HS-27A (cell line): ENCODE measurements around the gene PRUNE2.
A peak's percentile ranks its signal among the peaks of the same experiment; 100 is the strongest.
"Not testable (repeated sequence)": the region's sequence is repeated elsewhere in the genome, so short reads cannot be mapped to it uniquely, and the experiment has no call there.

ENCODE experiments used
- DNase-seq: peaks from one replicate; pipeline ENCODE4 v3.0.0-alpha.2; 2012; ENCODE audit warnings: low read depth, missing footprints

Gene PRUNE2

GRCh38 chr9:76603448-76603895 is 302.4 kb downstream of the PRUNE2 start:
- DNase-seq = peak; percentile 14

- DNase-seq = no peak
Measured at GRCh38 chr9:76602199-76602598, 303.7 kb downstream of the PRUNE2 start.

DNA sequence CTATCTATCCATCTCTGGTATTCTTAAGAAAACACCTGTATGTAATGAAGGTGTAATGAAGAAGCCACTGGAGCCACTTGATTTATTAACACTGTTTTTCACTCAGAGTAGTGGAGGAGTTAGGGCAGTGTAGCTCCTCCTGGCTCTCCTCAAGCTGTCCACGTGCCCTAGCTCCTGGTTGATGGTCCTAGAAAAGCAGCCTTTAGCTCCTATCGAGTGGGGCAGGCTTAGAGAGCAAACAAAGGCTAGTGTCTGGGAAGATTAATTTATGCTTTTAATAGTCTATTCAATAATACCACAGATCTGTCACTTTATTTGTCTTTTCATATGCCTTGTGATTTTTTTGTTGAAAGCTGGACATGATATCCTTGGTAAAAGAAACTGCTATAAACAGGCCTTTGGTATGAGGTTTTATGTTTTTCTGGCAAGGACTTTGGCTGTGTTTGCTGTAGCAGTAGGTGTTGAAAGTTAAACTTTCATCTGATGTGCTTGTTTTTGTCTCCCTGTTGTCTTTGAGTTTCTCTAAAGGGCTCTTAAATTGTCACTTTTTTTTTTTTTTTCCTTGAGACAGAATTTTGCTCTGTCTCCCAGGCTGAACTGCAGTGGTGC is 305.8 kb downstream of the PRUNE2 start:
- DNase-seq = no peak

- DNase-seq = no peak
Measured at GRCh38 chr9:76598981-76599380, 306.9 kb downstream of the PRUNE2 start.

DNA sequence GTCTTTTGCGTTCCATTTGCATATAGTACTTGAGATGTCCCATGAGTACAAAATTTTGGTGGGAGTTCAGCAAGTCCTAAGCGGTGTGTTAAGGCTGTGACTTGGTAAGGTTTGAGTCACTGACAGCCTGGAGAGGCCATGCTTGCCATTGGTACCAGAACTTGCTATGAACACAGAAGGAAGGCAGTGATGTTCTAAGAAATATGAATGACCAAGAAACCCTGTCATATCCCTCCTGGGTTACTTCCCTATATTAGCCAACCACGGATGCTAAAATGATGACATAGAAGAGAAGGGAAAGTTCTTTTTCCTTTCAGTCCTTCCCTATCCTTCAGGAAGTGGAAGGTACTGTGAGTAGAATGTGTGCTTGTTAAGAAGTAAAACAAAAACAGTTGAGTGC is 310.3 kb downstream of the PRUNE2 start:
- no peak for DNase-seq

- DNase-seq = no peak
Measured at GRCh38 chr9:76594764-76595424, 311.0 kb downstream of the PRUNE2 start.

DNA sequence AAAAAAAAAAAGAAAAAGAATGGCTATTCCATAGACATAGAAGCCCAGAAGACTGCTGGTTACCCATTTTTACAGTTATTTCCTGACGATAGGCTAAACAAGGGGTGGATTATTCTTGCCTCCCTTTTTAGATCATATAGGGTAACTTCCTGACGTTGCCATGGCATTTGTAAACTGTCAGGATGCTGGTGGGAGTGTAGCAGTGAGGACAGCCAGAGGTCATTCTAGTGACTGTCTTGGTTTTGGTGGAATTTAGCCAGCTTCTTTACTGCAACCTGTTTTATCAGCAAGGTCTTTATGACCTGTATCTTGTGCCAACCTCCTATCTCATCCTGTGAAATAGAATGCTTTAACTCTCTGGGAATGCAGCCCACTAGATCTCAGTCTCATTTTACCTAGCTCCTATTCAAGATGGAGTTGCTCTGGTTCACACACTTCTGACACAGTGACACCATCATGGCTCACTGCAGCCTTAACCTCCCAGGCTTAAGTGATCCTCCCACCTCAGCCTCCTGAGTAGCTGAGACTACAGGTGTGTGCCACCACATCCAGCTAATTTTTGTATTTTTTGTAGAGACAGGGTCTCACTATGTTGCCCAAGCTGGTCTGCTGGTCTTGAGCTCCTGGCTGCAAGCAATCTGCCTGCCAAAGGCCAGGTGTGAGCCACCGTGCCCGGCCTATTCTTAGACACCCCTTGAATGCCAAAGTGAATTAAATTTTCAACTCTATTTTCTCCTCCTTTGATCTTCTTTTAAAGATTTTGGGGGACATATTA is 311.8 kb downstream of the PRUNE2 start:
- not testable (repeated sequence) for DNase-seq

- DNase-seq = no peak
Measured at GRCh38 chr9:76592974-76593347, 313.0 kb downstream of the PRUNE2 start.

- no peak for DNase-seq
Measured at GRCh38 chr9:76592091-76592973, 313.6 kb downstream of the PRUNE2 start.

DNA sequence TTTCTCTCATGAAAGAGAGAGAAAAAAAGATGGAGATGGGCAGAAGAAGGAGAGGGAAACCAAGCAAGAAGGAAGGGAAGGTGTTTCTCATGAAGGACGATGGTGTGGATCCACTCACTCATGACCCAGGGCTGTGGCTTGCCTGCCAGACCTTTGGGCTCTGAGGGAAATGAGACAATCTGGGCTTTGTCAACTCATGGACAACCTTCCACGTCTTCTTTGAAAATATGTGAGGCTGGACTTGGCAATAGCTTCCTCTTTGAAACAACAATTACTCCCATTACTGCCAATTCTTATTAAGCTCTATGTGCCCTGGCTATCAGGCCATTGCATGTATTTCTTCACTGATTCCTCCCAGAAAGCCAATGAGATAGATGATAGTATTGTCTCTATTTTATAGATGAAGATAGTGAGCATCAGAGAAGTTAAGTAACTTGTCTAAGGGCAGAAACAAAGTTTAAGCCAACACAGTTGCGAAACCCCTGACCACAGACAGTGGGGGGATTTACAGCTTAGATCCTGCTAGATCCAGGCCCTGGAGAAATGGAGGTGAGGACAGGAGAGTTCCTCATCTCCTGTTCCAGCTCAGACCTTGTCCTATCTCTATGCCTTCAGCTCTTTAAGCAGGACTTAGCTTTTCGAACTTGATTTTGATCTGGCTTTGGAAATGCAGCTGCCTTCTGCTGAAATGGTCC is 314.5 kb downstream of the PRUNE2 start:
- no peak for DNase-seq

- DNase-seq = no peak
Measured at GRCh38 chr9:76588316-76588715, 317.6 kb downstream of the PRUNE2 start.

- DNase-seq = no peak
Measured at GRCh38 chr9:76586390-76587314, 319.3 kb downstream of the PRUNE2 start.

GRCh38 chr9:76585487-76586389 is 320.2 kb downstream of the PRUNE2 start:
- DNase-seq = no peak

- no peak for DNase-seq
Measured at GRCh38 chr9:76583256-76583655, 322.7 kb downstream of the PRUNE2 start.

DNA sequence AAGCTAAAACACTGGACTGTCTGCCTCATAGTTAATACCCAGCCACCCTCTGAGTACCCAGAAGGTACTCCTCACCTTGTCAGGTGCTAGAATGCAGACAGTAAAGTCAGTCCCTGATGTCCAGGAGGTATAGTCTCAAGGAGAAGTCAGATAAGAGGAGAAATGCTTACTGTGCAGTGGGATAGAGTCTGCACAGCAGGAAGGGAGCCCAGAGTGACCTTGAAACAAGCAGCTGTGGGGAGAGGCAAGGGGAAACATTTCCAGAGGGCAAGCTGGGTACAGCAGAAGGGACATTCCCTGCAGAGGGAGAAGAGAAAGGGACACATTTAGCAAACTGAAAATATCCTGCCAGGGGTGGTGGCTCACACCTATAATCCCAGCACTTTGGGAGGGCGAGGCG is 324.2 kb downstream of the PRUNE2 start:
- DNase-seq = no peak

GRCh38 chr9:76580820-76581219 is 325.1 kb downstream of the PRUNE2 start:
- DNase-seq = no peak

DNA sequence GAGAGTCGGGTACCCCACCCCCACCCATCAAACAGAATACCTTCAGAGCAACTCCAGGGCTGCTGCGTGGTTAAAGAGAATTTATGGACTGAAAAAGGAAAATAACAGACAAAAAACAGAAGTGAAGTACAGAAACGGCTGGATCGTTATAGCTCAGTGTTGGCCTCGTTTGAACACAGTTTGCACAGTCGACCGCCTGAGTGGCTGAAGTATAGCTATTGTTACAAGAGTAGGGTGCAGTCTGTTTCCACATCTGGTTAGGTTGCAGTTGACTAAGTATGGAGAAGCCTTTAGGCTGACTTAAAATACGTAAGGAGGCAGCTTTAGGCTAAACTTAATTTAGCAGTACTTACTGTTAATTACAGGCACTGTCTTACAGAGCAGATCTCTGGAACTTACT is 325.7 kb downstream of the PRUNE2 start:
- DNase-seq = no peak

- DNase-seq = peak; percentile 75
Measured at GRCh38 chr9:76576344-76576743, 329.6 kb downstream of the PRUNE2 start.

DNA sequence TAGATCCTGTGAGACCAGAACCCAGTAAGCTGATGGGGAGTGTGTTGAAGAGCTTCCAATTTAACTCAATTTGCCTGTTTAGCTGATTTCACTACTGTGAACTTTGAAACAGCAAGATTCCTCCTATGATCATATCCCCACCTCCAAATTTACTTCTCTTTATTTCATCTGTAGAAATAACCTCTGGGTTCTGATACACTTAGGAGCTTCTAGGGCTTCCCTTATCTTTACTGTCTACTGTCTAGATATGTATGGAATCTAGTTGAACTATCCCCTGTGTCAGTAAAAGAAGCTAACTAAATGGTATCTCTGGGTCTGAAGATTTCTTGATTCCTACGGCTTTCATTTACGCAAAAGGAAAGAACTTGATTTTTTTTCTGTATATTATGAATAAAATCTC is 330.2 kb downstream of the PRUNE2 start:
- no peak for DNase-seq
